ENCODE measurements around the gene BARX2.

DNA sequence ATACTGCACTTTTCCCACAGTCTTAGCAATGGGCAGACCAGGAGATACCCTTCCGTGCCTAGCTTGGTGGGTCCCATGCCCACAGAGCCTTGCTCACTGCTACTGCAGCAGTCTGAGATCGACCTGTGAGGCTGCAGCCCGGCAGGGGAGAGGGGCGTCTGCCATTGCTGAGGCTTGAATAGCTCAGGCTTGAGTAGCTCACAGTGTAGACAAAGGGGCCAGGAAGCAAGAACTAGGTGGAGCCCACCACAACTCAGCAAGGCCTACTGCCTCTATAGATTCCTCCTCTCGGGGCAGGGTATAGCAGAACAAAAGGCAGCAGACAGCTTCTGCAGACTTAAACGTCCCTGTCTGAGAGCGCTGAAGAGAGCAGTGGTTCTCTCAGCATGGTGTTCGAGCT lies 118.1 kb downstream of the BARX2 start:
- TF ChIP-seq, protein P1, sequence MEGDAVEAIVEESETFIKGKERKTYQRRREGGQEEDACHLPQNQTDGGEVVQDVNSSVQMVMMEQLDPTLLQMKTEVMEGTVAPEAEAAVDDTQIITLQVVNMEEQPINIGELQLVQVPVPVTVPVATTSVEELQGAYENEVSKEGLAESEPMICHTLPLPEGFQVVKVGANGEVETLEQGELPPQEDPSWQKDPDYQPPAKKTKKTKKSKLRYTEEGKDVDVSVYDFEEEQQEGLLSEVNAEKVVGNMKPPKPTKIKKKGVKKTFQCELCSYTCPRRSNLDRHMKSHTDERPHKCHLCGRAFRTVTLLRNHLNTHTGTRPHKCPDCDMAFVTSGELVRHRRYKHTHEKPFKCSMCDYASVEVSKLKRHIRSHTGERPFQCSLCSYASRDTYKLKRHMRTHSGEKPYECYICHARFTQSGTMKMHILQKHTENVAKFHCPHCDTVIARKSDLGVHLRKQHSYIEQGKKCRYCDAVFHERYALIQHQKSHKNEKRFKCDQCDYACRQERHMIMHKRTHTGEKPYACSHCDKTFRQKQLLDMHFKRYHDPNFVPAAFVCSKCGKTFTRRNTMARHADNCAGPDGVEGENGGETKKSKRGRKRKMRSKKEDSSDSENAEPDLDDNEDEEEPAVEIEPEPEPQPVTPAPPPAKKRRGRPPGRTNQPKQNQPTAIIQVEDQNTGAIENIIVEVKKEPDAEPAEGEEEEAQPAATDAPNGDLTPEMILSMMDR (IDR thresholded peaks at IDR 0.05; ENCODE audit: insufficient read depth, low read length, poor library complexity, severe bottlenecking), result no peak
- TF ChIP-seq EZH2phosphoT487 (conservative IDR thresholded peaks at IDR 0.05; ENCODE audit: low read length), result no peak

Measured in SU-DHL-6 (cell line).